ENCODE data around the gene PRPF8.

Gene PRPF8

DNA sequence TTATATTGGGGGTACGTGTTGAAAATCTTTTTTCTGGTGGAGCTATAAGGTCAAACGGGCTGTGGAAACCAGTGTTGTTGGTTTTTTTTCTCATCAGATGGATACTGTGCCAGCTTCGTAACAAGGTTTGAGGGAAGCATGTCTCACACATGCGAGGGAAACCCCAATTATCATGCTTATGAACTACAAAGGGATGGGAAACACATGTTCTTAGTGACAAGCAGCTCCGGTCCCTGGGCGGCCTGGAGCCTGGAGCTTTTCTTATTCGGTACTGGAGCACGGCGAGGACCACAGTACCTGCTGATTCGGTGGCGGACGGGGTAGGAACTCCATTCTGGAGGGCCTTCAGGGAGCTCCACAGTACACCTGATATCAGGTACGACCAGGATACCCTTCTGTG is 68.6 kb downstream of the PRPF8 start:
- Histone ChIP-seq H3K4me3 (replicated peaks; ENCODE audit: low read depth, low read length) (no peak overlapping the region), H3K36me3 (ENCODE audit: control insufficient read depth, insufficient read depth, low read length) (peaks cover 18% of the 10 kb centered on the region), H3K27me3 (replicated peaks; ENCODE audit: control insufficient read depth, insufficient read depth, low read length) (no peaks in the 10 kb centered on the region)
- TF ChIP-seq, protein P1, sequence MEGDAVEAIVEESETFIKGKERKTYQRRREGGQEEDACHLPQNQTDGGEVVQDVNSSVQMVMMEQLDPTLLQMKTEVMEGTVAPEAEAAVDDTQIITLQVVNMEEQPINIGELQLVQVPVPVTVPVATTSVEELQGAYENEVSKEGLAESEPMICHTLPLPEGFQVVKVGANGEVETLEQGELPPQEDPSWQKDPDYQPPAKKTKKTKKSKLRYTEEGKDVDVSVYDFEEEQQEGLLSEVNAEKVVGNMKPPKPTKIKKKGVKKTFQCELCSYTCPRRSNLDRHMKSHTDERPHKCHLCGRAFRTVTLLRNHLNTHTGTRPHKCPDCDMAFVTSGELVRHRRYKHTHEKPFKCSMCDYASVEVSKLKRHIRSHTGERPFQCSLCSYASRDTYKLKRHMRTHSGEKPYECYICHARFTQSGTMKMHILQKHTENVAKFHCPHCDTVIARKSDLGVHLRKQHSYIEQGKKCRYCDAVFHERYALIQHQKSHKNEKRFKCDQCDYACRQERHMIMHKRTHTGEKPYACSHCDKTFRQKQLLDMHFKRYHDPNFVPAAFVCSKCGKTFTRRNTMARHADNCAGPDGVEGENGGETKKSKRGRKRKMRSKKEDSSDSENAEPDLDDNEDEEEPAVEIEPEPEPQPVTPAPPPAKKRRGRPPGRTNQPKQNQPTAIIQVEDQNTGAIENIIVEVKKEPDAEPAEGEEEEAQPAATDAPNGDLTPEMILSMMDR (IDR thresholded peaks at IDR 0.05; ENCODE audit: insufficient read depth, low read length, poor library complexity, severe bottlenecking) = no peak
- DNase-seq (ENCODE audit: extremely low read depth, insufficient read length) = no peak

DNA sequence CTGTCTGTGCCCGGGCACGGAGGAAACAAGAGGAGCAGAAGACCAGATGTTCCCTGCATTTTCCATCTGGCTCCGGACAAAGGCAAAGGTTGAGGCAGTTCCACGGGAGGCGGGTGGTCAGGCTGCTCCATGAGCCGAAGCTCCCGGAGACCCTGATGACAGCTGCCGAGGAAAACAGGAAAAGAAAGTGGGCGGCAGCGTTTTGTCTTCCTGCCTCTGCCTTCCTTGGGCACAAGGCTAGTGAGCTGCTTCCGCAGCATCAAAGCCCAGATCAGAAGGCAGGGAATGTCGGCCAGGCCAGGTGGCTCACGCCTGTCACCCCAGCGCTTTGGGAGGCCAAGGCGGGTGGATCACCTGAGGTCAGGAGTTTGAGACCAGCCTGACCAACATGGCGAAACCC is 72.3 kb downstream of the PRPF8 start:
- TF ChIP-seq, protein P1 (IDR thresholded peaks at IDR 0.05; ENCODE audit: insufficient read depth, low read length, poor library complexity, severe bottlenecking) = no peak
- Histone ChIP-seq H3K4me3 (replicated peaks; ENCODE audit: low read depth, low read length) (no peak overlapping the region), H3K27me3 (replicated peaks; ENCODE audit: control insufficient read depth, insufficient read depth, low read length) (no peaks in the 10 kb centered on the region), H3K36me3 (ENCODE audit: control insufficient read depth, insufficient read depth, low read length) (peaks cover 16% of the 10 kb centered on the region)
- DNase-seq (ENCODE audit: extremely low read depth, insufficient read length) = no peak

DNA sequence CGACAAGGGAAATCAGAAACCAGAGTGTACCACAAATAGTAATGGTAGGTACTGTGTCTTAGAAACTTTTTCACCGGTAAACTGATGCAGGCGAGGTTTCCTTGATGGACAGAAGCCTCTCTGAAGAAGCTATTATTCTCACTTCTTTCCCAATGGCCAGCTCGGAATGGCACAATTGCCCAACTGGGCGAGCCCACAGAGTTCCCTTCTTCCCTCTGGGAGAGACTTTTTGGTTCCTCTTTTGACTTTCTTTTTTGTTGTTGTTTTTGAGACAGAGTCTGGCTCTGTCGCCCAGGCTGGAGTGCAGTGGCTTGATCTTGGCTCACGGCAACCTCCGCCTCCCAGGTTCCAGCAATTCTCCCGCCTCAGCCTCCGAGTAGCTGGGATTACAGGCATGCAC is 73.0 kb downstream of the PRPF8 start:
- H3K27me3 ChIP-seq (replicated peaks; ENCODE audit: control insufficient read depth, insufficient read depth, low read length) = no peaks in the 10 kb centered on the region
- TF ChIP-seq, protein P1 (IDR thresholded peaks at IDR 0.05; ENCODE audit: insufficient read depth, low read length, poor library complexity, severe bottlenecking) = no peak
- DNase-seq (ENCODE audit: extremely low read depth, insufficient read length) = no peak
- no peak overlapping the region for H3K4me3 ChIP-seq (replicated peaks; ENCODE audit: low read depth, low read length)
- H3K36me3 ChIP-seq (ENCODE audit: control insufficient read depth, insufficient read depth, low read length) = peaks cover 13% of the 10 kb centered on the region

DNA sequence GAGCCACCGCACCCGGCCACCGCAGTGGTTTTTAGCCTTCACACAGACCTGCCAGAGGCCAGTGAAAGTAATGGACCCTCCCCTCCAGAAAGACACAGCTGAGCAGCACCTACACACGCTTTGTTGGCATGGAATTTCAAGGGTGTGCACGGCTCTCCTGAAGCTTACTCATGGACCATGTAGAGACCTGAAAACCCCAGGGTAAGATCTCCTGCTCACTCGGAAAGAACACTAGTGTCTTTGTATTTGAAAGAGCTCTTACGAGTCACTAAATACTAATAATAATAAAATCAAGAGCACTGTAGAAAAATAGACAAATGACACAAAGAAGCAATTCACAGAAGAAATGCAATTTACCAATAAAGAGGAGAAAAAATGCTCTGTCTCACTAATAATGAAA is 76.0 kb downstream of the PRPF8 start:
- TF ChIP-seq, protein P1 (IDR thresholded peaks at IDR 0.05; ENCODE audit: insufficient read depth, low read length, poor library complexity, severe bottlenecking) = no peak
- Histone ChIP-seq H3K27me3 (replicated peaks; ENCODE audit: control insufficient read depth, insufficient read depth, low read length) (no peaks in the 10 kb centered on the region), H3K4me3 (replicated peaks; ENCODE audit: low read depth, low read length) (no peak overlapping the region), H3K36me3 (ENCODE audit: control insufficient read depth, insufficient read depth, low read length) (peaks cover 8% of the 10 kb centered on the region)
- no peak for DNase-seq (ENCODE audit: extremely low read depth, insufficient read length)

DNA sequence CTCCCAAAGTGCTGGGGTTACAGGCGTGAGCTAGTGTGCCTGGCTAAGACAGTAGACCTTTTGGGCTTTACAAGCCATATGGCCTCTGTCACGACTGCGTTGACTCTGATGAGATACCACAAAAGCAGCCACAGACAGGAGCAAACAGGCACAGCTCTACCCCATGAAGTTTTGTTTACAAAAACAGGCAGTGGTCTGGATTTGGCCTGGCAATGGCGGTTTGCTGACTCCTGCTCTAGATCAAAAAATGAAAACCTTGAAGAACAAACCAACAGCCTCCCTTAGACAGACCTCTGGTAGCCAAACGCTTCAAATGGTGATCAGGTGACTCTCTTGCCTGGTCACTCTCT is 76.7 kb downstream of the PRPF8 start:
- no peak for DNase-seq (ENCODE audit: extremely low read depth, insufficient read length)
- H3K4me3 ChIP-seq (replicated peaks; ENCODE audit: low read depth, low read length) = no peak overlapping the region
- H3K36me3 ChIP-seq (ENCODE audit: control insufficient read depth, insufficient read depth, low read length) = peaks cover 7% of the 10 kb centered on the region
- H3K27me3 ChIP-seq (replicated peaks; ENCODE audit: control insufficient read depth, insufficient read depth, low read length) = no peaks in the 10 kb centered on the region
- TF ChIP-seq, protein P1 (IDR thresholded peaks at IDR 0.05; ENCODE audit: insufficient read depth, low read length, poor library complexity, severe bottlenecking) = no peak

DNA sequence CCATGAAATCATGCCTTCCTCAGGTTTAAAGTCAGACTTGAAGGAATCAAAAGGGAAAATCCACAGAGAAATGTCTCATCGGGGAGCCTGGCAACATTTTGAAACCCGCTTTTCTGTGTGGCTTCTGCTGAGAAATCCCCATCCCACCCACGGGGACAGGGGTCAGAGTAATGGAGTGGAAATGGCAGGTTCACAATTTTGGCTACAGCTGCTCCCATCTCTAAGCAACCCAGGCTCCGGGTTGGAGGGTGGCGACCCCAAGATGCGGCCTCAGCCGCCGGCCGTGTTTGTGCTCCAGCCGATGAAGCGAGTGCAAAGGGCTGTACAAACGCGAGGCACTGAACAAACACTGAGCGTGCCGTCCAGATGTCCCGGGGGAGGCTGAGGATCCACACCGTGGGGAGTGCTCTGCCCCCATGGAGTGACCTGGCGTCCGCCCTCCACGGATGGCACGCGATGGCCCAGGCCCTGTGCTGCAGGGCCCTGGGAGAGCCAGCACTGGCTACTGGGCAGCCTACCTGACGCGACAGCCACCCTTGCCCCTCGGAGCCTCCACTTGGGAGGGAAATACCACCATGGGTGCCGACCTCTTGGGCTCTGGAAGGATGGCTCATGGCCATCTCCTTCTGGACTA is 78.2 kb downstream of the PRPF8 start:
- DNase-seq (ENCODE audit: extremely low read depth, insufficient read length) = peak; percentile 71
- H3K36me3 ChIP-seq (ENCODE audit: control insufficient read depth, insufficient read depth, low read length) = peaks cover 11% of the 10 kb centered on the region
- H3K4me3 ChIP-seq (replicated peaks; ENCODE audit: low read depth, low read length) = peak overlapping the region; percentile 45
- no peaks in the 10 kb centered on the region for H3K27me3 ChIP-seq (replicated peaks; ENCODE audit: control insufficient read depth, insufficient read depth, low read length)
- TF ChIP-seq, protein P1 (IDR thresholded peaks at IDR 0.05; ENCODE audit: insufficient read depth, low read length, poor library complexity, severe bottlenecking) = no peak

Data from GM06990 (cell line).